ENCODE data around the gene AFF2. TPM values are rescaled to one million over a fixed set of nuclear protein-coding genes. Genes with fewer than 3 reads are reported as not detected.

The AFF2 gene
- total and polyA plus RNA-seq, 2 donors from 2014 or later, result 0.09 to 5.7 TPM

DNA sequence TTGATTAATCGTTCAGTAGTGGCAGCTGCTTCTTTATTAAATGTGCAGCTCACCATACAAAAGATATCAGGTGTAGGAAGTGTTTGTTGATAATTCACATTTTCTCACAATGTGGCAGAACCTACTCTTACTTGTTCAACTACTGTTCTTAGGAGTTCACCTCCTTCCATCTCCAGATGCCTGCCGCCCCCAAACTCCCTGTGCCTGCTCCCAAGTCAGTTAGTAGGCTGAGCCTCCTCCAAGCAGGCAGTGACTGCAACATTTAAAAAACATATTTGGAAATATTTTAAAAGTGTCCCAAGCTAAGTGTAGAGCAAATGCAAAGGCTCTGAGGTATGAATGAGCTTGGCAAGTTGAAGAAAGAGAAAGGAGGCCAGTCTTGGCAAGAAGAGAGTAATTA is 100.2 kb downstream of the AFF2 start:
- intact Hi-C loops (cut with DNase I), result no loop called here
- H3K27ac ChIP-seq (ENCODE audit: low read depth in 2 of 2, low read length in 2 of 2), result no peak overlapping the region
- H3K4me3 ChIP-seq (ENCODE audit: low read length in 3 of 3), result no peak overlapping the region
- FAIRE-seq (no peak), DNase-seq (no peak)
- H3K36me3 ChIP-seq (ENCODE audit: control insufficient read depth in 2 of 3, insufficient read depth in 3 of 3, low read length in 3 of 3), result no peaks in the 10 kb centered on the region
- H3K4me1 ChIP-seq (ENCODE audit: control insufficient read depth in 2 of 3, insufficient read depth in 2 of 3, low read depth in 1 of 3, low read length in 3 of 3), result no peaks in the 10 kb centered on the region
- no peak overlapping the region for H3K9ac ChIP-seq (ENCODE audit: low read length in 3 of 3)
- H3K27me3 ChIP-seq (ENCODE audit: control insufficient read depth, insufficient read depth, low read length), result no peaks in the 10 kb centered on the region
- H3K9me3 ChIP-seq (ENCODE audit: control insufficient read depth in 2 of 3, insufficient read depth in 1 of 3, low read length in 3 of 3), result no peaks in the 10 kb centered on the region
- TF ChIP-seq CTCF (IDR thresholded peaks at IDR 0.05; ENCODE audit: borderline replicate concordance, extremely low read depth, insufficient read depth), result no peak

GRCh38 chrX:148601034-148601433 is 100.6 kb downstream of the AFF2 start:
- Histone ChIP-seq H3K36me3 (ENCODE audit: control insufficient read depth in 2 of 3, insufficient read depth in 3 of 3, low read length in 3 of 3) (no peaks in the 10 kb centered on the region), H3K9me3 (ENCODE audit: control insufficient read depth in 2 of 3, insufficient read depth in 1 of 3, low read length in 3 of 3) (no peaks in the 10 kb centered on the region), H3K4me1 (ENCODE audit: control insufficient read depth in 2 of 3, insufficient read depth in 2 of 3, low read depth in 1 of 3, low read length in 3 of 3) (no peaks in the 10 kb centered on the region), H3K4me3 (ENCODE audit: low read length in 3 of 3) (no peak overlapping the region), H3K27me3 (ENCODE audit: control insufficient read depth, insufficient read depth, low read length) (no peaks in the 10 kb centered on the region), H3K9ac (ENCODE audit: low read length in 3 of 3) (no peak overlapping the region), H3K27ac (ENCODE audit: low read depth in 2 of 2, low read length in 2 of 2) (no peak overlapping the region)
- TF ChIP-seq CTCF (IDR thresholded peaks at IDR 0.05; ENCODE audit: borderline replicate concordance, extremely low read depth, insufficient read depth), result no peak
- FAIRE-seq, result no peak
- no peak for DNase-seq
- intact Hi-C loops (cut with DNase I), result no loop called here

DNA sequence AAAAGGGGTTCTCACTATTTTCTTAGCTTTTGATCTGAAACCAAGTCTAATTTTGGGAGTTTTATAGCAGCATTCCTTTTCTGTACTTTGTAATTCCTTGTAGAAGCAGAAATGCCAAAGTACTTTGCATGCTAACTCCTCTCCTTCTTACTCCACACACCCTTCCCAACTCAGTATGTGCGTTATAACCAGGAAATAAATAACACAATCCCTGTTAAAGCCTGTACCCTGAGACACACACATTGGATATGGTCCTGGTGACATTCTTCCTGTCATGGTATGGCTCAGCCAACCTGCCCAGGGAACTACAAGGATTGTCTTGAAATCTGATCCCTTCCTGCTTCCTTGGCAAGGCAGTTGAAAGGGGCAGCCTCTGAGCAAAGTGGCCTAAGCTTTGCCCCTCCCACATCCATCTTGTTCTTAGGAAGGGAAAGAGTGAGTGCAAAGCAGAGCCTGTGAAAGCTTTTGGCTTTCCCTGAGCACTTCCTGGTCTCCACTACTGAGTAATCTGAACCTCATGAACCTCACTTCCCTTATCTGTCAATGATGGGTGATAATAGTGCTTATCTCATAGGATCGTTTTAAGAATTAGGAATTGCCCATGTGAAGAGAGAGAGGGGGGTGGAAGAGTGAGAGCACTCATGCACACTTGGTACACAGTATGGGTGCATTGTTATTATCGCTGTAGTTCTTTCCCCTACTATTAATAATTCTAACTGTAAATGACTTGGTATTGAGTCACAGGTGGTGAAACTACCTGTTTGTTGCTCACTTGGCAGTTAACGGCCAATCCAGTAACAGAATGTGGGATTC is 109.3 kb downstream of the AFF2 start:
- H3K27me3 ChIP-seq (ENCODE audit: control insufficient read depth, insufficient read depth, low read length), result no peaks in the 10 kb centered on the region
- intact Hi-C loops (cut with DNase I), result no loop called here

More for the DNA sequence above, 109.3 kb downstream of the AFF2 start:
- no peak overlapping the region for H3K27ac ChIP-seq (ENCODE audit: low read depth in 2 of 2, low read length in 2 of 2)
- H3K9ac ChIP-seq (ENCODE audit: low read length in 3 of 3), result no peak overlapping the region
- no peak for TF ChIP-seq CTCF (IDR thresholded peaks at IDR 0.05; ENCODE audit: borderline replicate concordance, extremely low read depth, insufficient read depth)
- no peaks in the 10 kb centered on the region for H3K4me1 ChIP-seq (ENCODE audit: control insufficient read depth in 2 of 3, insufficient read depth in 2 of 3, low read depth in 1 of 3, low read length in 3 of 3)
- no peak overlapping the region for H3K4me3 ChIP-seq (ENCODE audit: low read length in 3 of 3)
- FAIRE-seq (no peak), DNase-seq (peak in 3 of 5 donors; percentile 9 to 40 (median 14))
- no peaks in the 10 kb centered on the region for H3K9me3 ChIP-seq (ENCODE audit: control insufficient read depth in 2 of 3, insufficient read depth in 1 of 3, low read length in 3 of 3)
- no peaks in the 10 kb centered on the region for H3K36me3 ChIP-seq (ENCODE audit: control insufficient read depth in 2 of 3, insufficient read depth in 3 of 3, low read length in 3 of 3)
